GM12864 (cell line): ENCODE data around the gene ADCYAP1R1.

Experiments
- DNase-seq: peaks from one replicate; pipeline ENCODE4 v3.0.0-alpha.2; 2011; ENCODE audit warnings: low read depth
- H3K4me3 ChIP-seq: 2 replicates; pipeline ENCODE4 v1.5.1; 2011; ENCODE audit warnings: mild to moderate bottlenecking, low read depth, low read length, control low read depth
- CTCF ChIP-seq: IDR thresholded peaks from 2 replicates; pipeline ENCODE4 v1.5.1; 2011; ENCODE audit warnings: low read depth, mild to moderate bottlenecking, moderate library complexity, low read length, control low read depth, inconsistent platforms; ENCODE audit errors: missing control alignments

The ADCYAP1R1 gene

DNA sequence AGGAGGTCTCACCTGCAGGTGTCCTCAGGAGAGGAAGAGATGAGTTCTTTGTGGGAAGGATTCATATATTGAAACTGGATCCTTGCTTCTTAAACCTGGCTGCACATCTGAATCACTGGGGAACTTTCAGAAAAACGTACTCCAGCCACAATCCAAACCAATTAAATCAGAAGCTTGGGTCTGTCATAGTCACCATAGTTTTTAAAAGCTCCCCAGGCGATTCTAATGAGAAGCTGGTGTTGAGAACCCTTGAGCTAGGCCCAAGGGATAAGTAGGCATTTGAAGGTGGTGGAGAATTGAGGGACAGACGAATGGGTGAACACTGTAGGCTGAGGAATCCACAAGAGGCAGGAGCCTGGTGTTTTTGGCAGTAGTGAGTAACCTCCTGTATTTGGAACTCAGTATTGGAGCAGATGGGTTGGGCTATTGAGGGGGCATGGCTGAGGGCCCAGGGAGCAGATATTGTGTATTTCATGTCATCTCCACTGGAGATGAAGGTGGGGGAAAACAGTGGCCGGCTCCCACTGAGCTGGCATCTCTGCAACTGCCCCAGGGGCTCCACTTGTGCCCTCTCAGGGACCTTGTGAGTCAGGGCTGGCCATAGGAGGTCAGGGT, 14.5 kb downstream of the ADCYAP1R1 start:
- TF ChIP-seq CTCF, result no peak
- no peak for DNase-seq
- H3K4me3 ChIP-seq, result no peak overlapping the region

DNA sequence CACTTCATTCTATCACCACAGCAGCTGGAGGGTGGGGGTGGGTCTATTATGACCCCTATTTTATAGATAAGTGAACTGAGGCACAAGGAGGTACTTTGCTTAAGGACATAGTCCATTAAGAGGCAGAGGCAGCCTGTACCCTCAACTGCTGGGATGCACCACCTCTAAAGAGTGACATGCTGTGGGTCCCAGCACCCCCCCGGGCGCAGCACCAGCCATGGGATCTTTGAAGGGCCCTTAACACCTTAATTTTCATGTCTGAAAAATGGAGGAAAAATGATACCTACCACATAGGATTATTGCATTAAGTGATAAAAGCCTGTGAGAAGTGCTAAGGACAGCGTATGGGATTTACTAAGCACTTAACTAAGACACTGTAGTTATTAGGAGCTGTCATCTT, 15.4 kb downstream of the ADCYAP1R1 start:
- H3K4me3 ChIP-seq, result no peak overlapping the region
- no peak for DNase-seq
- TF ChIP-seq CTCF, result no peak

- H3K4me3 ChIP-seq, result no peak overlapping the region
- TF ChIP-seq CTCF, result no peak
- no peak for DNase-seq
Measured at GRCh38 chr7:31068006-31068675, 16.0 kb downstream of the ADCYAP1R1 start.

- no peak for DNase-seq
- no peak for TF ChIP-seq CTCF
- H3K4me3 ChIP-seq, result no peak overlapping the region
Measured at GRCh38 chr7:31069860-31070555, 17.9 kb downstream of the ADCYAP1R1 start.

- no peak for DNase-seq
- no peak for TF ChIP-seq CTCF
- H3K4me3 ChIP-seq, result no peak overlapping the region
Measured at GRCh38 chr7:31070991-31071644, 19.0 kb downstream of the ADCYAP1R1 start.

DNA sequence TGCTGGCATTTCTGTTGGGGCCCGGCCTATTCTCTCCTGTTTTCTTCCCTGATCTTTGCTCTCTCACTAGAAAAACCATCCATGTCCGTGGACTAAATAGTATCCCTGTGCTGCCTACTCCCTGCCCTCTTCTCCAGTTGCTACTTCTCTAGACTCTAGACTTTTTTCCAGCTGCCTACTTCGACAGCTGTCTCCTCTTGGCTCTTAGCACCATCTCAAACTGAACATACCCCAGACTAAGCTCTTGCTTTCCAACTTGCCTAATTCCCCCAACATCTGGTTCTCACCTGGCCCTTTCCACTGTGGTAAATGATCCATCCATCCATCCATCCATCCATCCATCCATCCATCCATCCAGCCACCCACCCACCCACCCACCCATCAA, 19.5 kb downstream of the ADCYAP1R1 start:
- no peak overlapping the region for H3K4me3 ChIP-seq
- no peak for TF ChIP-seq CTCF
- no peak for DNase-seq
